Hepatocyte (in vitro differentiated cells): ENCODE data around the gene ARHGEF10L. TPM values are rescaled to one million over a fixed set of nuclear protein-coding genes. Genes with fewer than 3 reads are reported as not detected.

Experiments
- DNase-seq: peaks from one replicate; pipeline ENCODE4 v3.0.0-alpha.2; 2016; ENCODE audit warnings: low spot score
- H2AFZ ChIP-seq: fragments of 200-600 bp; sonication (generic); 2 replicates; pipeline ENCODE4 v1.6.0; 2016; ENCODE audit warnings: antibody characterized with exemption, mild to moderate bottlenecking
- H3K27ac ChIP-seq: fragments of 200-600 bp; sonication (generic); 2 replicates; pipeline ENCODE4 v1.5.1; 2016; ENCODE audit warnings: mild to moderate bottlenecking
- H3K27me3 ChIP-seq: fragments of 200-600 bp; sonication (generic); 2 replicates; pipeline ENCODE4 v1.6.1; 2016
- H3K36me3 ChIP-seq: fragments of 200-600 bp; sonication (generic); replicated peaks from 2 replicates; pipeline ENCODE4 v1.5.1; 2016; ENCODE audit warnings: low read depth; ENCODE audit not compliant: insufficient read depth
- H3K4me1 ChIP-seq: fragments of 200-600 bp; sonication (generic); 2 replicates; pipeline ENCODE4 v1.5.1; 2016; ENCODE audit warnings: mild to moderate bottlenecking, moderate library complexity; ENCODE audit not compliant: insufficient read depth
- H3K4me2 ChIP-seq: fragments of 200-600 bp; sonication (generic); 2 replicates; pipeline ENCODE4 v1.6.0; 2016
- H3K4me3 ChIP-seq: fragments of 200-600 bp; sonication (generic); 2 replicates; pipeline ENCODE4 v1.5.1; 2016; ENCODE audit warnings: mild to moderate bottlenecking
- H3K79me2 ChIP-seq: fragments of 200-600 bp; sonication (generic); 2 replicates; pipeline ENCODE4 v1.6.0; 2017; ENCODE audit warnings: mild to moderate bottlenecking
- H3K9me2 ChIP-seq: fragments of 200-600 bp; sonication (generic); replicated peaks from 2 replicates; pipeline ENCODE4 v1.6.0; 2017; ENCODE audit warnings: mild to moderate bottlenecking; ENCODE audit not compliant: insufficient read depth
- H3K9me3 ChIP-seq: fragments of 200-600 bp; sonication (generic); 2 replicates; pipeline ENCODE4 v1.5.1; 2016; ENCODE audit warnings: low read depth, mild to moderate bottlenecking
- H4K20me1 ChIP-seq: fragments of 200-600 bp; sonication (generic); 2 replicates; pipeline ENCODE4 v1.6.0; 2016; ENCODE audit warnings: mild to moderate bottlenecking; ENCODE audit not compliant: insufficient read depth, poor library complexity, severe bottlenecking
- EZH2 ChIP-seq: fragments of 200-600 bp; sonication (generic); IDR thresholded peaks from 2 replicates; pipeline ENCODE4 v1.6.1; 2016; ENCODE audit warnings: antibody characterized with exemption, mild to moderate bottlenecking, borderline replicate concordance
- EZH2phosphoT487 ChIP-seq: fragments of 200-600 bp; sonication (generic); IDR thresholded peaks from one replicate; pipeline ENCODE4 v1.6.1; 2018; ENCODE audit warnings: antibody characterized with exemption, mild to moderate bottlenecking, low read depth, moderate library complexity; ENCODE audit not compliant: unreplicated experiment, severe bottlenecking
- WGBS: methylation state at CpG from one replicate; pipeline ENCODE4 v1.1.6; 2016; ENCODE audit warnings: low lambda C conversion rate; ENCODE audit errors: missing lambda C conversion rate; 5-methylcytosine and 5-hydroxymethylcytosine counted together
- polyA plus RNA-seq: library from polyadenylated mRNA; unstranded; fragments of >200 nt; fragmentation: Nextera tagmentation; extraction: Ambion mirVana; gene quantifications from 2 replicates; pipeline ENCODE4 v1.2.1, GENCODE V29; 2016
- total RNA-seq: library from RNA; depleted of rRNA; stranded (reverse); fragments of >200 nt; gene quantifications from 2 replicates; pipeline ENCODE4 v1.2.3, GENCODE V29; 2014
- TF ChIP-seq, protein P1 (sequence below): fragments of 200-600 bp; sonication (generic); IDR thresholded peaks from 2 replicates; pipeline ENCODE4 v1.5.1; 2016; ENCODE audit warnings: antibody characterized with exemption, mild to moderate bottlenecking; ENCODE audit not compliant: poor library complexity

Gene ARHGEF10L
- total and polyA plus RNA-seq, 2 experiments from 2014 or later = 40.4 to 48.3 TPM

DNA sequence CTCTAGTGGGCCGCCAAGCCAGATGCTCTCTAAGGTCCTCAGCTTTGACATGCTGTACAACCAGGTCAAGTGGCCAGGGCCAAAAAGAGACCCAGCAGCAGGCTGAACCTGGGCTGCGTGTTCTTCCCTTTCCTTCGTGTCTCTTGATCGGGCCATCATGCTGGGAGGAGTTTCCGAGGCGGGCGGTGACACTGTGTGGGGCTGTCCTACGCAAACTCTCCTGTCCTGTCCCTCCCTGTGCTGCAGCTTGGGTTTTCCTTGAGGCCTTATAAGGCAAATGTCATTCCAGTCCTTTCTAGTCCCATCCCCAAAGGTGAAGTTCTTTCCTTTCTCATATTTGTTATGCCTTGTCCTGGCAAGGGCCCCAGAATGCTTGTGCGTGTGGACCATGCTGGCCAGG, 56.7 kb downstream of the ARHGEF10L start:
- H3K27me3 ChIP-seq = no peaks in the 10 kb centered on the region
- H3K36me3 ChIP-seq = no peaks in the 10 kb centered on the region
- peak; percentile 46 for DNase-seq

DNA sequence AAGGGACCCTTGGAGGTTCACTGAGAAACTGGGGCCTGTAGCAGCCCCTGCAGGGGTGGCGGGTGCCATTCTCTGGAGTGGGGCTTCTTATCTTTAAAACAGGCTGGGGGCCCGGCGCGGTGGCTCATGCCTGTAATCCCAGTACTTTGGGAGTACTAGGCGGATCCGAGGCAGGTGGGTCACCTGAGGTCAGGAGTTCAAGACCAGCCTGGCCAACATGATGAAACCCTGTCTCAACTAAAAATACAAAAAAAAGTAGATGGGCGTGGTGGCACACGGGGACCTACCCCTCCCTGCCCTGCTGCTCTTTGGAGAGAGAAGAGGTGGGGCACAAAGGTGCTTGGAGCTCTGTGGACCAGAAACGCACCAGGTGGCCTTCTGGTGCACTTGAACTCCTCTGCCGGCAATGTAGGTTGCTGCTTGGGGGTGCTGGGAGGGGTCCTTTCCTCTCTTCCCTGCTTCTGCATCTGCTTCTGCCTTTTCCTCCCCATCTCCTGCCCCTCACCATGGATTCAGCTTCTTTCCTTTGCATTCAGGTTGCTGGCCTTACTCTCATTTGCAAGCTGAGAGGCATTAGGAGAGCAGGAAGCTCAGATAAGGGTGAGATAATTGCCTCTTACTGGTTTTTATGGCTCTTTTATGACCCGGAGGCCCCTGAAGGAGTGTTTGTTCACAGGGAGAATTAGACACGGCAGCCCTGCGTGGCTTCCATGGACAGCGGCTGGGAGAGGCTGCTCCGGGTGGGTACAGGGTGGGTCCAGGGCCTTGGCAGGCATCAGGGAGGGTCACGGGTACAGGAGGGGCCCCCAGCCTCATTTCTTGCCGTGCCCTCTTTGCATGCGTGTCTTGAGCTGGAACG, 57.4 kb downstream of the ARHGEF10L start:
- peaks cover 45% of the 10 kb centered on the region for H3K4me1 ChIP-seq
- H3K27ac ChIP-seq = peak overlapping the region; percentile 98
- no peaks in the 10 kb centered on the region for H3K9me2 ChIP-seq
- no peaks in the 10 kb centered on the region for H3K36me3 ChIP-seq
- no peak overlapping the region for H2AFZ ChIP-seq
- TF ChIP-seq, protein P1, sequence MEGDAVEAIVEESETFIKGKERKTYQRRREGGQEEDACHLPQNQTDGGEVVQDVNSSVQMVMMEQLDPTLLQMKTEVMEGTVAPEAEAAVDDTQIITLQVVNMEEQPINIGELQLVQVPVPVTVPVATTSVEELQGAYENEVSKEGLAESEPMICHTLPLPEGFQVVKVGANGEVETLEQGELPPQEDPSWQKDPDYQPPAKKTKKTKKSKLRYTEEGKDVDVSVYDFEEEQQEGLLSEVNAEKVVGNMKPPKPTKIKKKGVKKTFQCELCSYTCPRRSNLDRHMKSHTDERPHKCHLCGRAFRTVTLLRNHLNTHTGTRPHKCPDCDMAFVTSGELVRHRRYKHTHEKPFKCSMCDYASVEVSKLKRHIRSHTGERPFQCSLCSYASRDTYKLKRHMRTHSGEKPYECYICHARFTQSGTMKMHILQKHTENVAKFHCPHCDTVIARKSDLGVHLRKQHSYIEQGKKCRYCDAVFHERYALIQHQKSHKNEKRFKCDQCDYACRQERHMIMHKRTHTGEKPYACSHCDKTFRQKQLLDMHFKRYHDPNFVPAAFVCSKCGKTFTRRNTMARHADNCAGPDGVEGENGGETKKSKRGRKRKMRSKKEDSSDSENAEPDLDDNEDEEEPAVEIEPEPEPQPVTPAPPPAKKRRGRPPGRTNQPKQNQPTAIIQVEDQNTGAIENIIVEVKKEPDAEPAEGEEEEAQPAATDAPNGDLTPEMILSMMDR = no peak
- peak; percentile 57 for TF ChIP-seq EZH2phosphoT487
- H3K4me3 ChIP-seq = no peak overlapping the region
- H3K9me3 ChIP-seq = no peaks in the 10 kb centered on the region
- DNase-seq = peak; percentile 74
- WGBS = 37% methylated on average over 18 of the region's 19 CpGs
- peaks cover 30% of the 10 kb centered on the region for H3K79me2 ChIP-seq
- H3K27me3 ChIP-seq = no peaks in the 10 kb centered on the region
- peak overlapping the region; percentile 56 for H3K4me2 ChIP-seq
- no peaks in the 10 kb centered on the region for H4K20me1 ChIP-seq

More for the DNA sequence above, 56.7 kb downstream of the ARHGEF10L start:
- Histone ChIP-seq H3K79me2 (peaks cover 32% of the 10 kb centered on the region), H4K20me1 (no peaks in the 10 kb centered on the region), H3K4me1 (peaks cover 48% of the 10 kb centered on the region), H3K4me2 (peak overlapping the region; percentile 53), H3K9me2 (no peaks in the 10 kb centered on the region), H2AFZ (no peak overlapping the region), H3K9me3 (no peaks in the 10 kb centered on the region), H3K4me3 (no peak overlapping the region), H3K27ac (peak overlapping the region; percentile 98)
- 78% methylated on average over 9 of the region's 9 CpGs for WGBS
- no peak for TF ChIP-seq EZH2phosphoT487
- TF ChIP-seq, protein P1 = no peak
- no peak for TF ChIP-seq EZH2

DNA sequence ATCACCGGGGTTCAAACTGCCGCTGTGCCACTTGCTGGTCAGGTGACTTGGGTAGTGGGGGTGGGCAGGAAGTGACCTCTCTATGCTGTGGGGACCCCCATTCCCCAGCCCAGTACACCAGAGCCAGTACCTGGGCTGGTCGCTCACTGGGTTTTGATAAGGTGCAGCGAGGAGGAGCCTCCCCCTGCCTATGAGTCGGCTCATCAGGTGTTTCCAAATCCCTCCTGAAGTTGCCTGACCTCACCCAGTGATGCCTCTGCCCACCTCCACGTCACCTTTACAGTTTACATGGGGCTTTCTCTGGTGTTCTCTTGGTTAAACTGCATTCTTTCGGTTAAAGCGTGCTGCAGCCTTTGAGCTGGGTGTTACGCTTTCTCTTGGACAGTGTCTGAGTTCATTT, 58.2 kb downstream of the ARHGEF10L start:
- WGBS = 75% methylated on average over 9 of the region's 9 CpGs

More for the DNA sequence above, 58.2 kb downstream of the ARHGEF10L start:
- Histone ChIP-seq H3K79me2 (peaks cover 26% of the 10 kb centered on the region), H3K4me1 (peaks cover 41% of the 10 kb centered on the region), H3K4me2 (peak overlapping the region; percentile 56), H3K9me3 (no peaks in the 10 kb centered on the region), H3K36me3 (no peaks in the 10 kb centered on the region), H3K4me3 (no peak overlapping the region), H2AFZ (no peak overlapping the region), H3K27me3 (no peaks in the 10 kb centered on the region), H3K9me2 (no peaks in the 10 kb centered on the region), H4K20me1 (no peaks in the 10 kb centered on the region), H3K27ac (peak overlapping the region; percentile 94)
- TF ChIP-seq, protein P1 = no peak
- TF ChIP-seq EZH2 = no peak
- TF ChIP-seq EZH2phosphoT487 = no peak
- peak; percentile 57 for DNase-seq
